ENCODE measurements around the gene RBBP7. TPM values are rescaled to one million over a fixed set of nuclear protein-coding genes. Genes with fewer than 3 reads are reported as not detected.

RBBP7 gene
- total RNA-seq, 1 experiment from 2014 or later = 103 TPM

DNA sequence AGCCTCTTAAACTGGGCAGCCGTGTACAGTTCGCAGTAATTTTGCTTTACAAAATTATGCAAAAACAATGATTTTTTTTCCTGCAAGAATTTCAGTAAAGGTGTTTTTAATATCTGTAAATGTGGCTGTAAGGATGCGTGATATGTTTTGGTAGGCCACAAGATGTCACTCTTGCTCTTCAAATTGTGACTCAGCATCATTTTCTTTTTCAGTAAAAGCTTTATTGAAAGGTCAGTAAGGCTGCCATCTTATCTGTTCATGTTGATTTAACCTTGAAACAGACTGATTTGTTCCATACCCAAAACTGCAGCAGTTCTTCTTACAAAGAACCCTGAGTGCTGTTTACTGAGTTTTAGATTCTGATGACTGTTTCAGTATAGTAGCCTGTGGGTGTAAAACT lies 44.0 kb downstream of the RBBP7 start:
- peak; percentile 18 for DNase-seq (ENCODE audit: low read depth)

DNA sequence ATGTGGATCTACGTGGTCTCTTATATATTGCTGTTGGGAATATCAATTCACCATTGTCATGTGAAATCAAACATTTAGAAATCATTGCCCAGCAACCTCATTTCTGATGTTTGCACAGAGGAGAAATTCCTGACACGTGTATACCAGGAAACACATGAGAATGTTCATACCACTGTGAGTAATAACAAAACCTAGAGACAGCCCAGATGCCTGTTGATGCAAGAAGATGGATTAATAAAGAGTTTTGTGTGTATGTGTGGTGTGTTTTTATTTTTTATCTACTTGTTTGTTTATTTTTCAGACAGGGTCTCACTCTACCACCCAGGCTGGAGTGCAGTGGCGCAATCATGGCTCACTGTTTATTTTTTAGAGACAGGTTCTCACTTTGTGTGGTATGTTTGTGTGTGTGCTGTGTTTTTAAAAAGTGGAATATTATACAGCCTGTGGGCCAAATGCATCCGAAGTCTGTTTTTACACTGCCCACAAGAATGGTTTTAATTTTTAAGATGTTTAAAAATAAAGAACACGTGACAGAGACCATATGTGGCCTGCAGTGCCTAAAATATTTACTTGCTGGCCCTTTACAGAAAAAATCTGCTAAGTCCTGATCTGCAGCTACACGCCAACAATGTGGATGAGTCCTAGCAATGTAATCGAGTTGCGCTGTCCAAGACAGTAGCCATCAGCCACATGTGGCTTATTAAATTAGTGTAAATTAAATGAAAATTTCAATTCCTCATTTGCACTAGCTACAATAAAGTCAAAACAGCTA lies 44.7 kb downstream of the RBBP7 start:
- no peak for DNase-seq (ENCODE audit: low read depth)

DNA sequence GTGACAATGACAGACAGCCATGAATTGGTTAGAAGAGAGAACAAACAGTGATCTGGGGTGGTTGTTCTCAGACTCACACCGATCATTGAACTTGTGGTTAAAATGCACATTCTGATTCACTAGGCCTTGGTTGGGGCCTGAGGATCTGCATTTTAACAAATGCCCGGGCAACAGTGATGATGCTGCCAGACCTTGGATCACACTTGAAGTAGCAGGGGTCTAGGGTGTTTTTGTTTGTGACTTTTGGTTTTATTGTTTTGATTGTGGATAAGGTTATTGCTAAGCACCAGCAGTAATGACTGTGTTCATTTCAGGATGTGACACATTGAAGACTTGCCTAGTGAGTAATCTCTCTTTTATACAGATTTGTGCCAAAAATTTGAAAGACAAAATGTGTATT lies 47.4 kb downstream of the RBBP7 start:
- DNase-seq (ENCODE audit: low read depth) = peak; percentile 19

DNA sequence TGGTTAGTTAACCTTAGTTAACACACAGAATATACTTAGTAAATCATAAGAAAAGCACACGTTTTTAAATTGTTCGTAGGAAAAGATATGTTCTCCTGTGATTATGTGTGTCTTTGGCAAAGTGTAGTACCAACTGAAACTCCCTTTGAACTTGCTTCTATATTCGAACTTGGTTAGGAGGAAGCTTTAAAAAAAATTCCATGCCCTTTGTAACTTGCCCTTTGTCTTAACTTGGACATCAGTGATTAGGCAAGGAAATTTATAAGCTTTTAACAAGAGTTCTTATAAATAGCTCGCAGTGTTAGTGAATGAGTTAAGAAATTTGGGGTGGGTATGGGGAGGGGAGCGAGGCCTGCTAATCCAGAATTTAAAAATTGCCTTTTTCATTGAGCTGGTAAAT lies 50.5 kb downstream of the RBBP7 start:
- DNase-seq (ENCODE audit: low read depth) = no peak

DNA sequence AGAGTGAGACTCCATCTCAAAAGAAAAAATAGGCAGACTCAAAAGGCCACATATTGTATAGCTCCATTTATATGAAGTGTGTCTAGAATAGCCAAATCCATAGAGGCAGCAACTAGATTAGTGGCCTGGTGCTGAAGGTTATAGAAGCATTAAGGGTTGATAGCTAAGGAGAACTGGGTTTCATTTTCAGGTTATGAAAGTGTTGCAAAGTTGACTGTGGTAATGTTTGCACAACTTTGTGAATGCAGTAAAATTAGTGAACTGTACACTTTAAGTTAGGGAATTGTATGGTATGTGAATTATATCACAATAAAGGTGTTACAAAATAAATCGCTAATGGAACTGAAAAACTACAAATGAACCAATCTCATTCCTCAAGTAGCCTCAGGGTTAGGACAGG lies 55.6 kb downstream of the RBBP7 start:
- no peak for DNase-seq (ENCODE audit: low read depth)

DNA sequence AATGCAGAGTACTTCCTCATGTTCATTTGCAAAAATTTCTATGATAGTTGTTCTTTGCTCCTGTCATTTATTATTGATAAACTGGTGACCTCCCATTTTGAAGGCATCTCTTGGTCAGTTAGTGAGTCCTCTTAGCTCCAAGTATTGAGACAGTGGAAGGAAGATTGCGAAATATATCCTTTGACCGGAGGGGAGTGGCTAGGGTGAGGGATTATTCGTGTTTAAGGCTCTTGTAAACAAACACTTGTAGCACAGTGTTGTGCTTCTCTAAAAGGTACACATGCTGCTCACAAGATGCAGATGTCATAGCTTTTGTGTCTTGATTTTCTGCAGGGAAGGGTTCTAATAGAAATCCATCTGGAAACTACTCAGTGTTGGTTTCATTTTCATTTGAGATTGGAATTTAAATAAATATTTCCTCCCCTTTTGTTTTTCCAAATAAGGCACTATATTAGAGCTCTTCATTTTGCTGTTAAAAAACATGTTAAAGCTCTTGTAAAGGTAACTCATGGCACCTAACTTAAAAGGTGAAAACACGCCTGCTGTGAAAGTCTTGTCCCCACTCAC lies 62.1 kb downstream of the RBBP7 start:
- DNase-seq (ENCODE audit: low read depth) = no peak

DNA sequence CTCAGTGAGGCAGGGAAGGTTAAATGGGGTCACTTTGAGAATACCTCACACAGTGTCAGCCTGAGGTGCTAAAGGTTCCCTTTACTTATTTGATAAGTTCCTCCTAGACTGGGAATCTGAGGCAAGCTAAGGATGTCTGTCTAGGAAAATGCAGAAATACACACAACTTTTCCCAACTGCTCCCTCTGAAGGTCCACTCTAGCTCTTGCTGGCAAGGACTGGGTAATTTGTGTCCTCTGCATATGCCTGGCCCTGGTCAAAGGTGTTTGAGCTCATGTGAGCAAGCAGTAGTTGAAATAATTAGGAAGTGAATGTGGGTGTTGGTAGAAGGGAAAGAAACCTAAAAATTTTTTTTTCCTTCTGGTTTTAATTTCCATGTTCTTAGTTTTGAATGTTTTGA lies 62.6 kb downstream of the RBBP7 start:
- no peak for DNase-seq (ENCODE audit: low read depth)

DNA sequence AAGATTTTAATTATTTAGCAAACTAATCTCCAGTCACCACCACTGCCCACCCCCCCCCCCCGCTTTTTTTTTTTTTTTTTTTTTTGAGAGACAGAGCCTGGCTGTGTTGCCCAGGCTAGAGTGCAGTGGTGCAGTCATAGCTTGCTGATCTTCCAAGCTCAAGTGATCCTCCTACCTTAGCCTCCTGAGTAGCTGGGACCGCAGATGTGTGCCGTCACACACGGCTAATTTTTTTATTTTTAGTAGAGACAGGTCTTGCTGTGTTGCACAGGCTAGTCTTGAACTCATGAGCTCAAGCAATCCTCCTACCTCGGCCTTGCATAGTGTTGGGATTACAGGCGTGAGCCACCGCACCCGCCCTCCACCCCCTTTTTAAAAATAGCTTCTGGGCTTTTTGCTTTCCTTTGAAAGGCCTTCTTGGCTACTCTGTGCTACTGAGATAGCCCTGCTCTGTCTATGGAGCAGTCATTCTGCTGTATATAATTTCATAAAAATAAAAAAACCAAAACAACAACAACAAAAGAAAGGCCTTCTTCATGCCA lies 65.2 kb downstream of the RBBP7 start:
- no peak for DNase-seq (ENCODE audit: low read depth)

DNA sequence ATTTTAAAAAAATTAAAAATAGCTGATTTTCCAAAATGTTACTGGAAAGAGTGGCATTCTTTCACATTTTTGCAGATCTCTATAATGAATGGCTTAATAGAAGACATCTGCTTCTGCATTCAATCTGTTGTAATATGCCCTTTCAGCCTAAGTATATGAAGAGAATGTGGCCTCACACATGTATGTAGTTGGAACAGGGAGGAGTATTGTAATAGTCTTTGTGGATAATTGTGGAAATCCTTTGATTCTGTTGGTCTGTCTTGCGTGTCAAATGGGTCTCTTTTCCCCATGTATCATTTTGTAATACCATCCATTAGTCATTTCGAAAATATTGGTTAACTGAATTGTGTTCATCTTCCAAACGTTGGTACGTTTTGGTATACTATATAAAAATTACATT lies 72.3 kb downstream of the RBBP7 start:
- DNase-seq (ENCODE audit: low read depth) = no peak

DNA sequence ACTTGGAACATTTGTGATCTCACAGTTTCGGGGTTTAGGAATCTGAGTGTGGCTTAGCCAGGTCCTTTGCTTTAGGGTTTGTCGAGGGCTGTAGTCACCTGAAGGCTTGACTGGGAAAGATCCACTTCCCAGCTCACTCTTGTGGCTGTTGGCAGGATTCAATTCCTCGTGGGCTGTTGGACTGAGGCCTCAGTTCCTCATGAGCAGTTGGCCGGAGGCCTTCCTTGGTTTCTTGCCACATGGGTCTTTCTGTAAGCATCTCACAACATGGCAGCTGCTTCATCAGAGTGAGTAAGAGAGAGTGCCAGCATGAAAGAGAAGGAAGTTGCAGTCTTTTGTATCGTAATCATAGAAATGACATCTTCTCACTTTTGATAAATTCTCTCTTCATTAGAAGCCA lies 72.8 kb downstream of the RBBP7 start:
- no peak for DNase-seq (ENCODE audit: low read depth)

DNA sequence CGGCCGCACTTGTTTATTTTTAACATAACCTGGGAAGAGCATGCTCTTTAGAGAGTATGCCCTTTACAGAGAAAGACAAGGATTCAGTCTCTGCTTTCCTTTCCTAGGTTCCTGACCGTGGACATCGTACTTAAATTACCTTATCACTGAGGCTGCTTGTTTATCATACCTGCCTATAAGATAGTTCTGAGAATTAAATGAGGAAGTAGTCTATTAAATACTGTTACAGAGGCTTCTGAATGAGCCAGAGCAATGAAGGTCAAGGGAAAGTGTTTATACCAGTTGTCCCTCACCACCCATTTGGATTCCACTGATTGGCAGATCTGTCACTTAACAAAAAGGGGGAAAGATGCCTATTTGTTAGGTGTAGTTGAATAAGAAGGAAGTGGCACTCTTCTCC lies 73.9 kb downstream of the RBBP7 start:
- DNase-seq (ENCODE audit: low read depth) = no peak

Other genes with a start within 250 kb of the RBBP7 start
- not detected in 2 replicates for gene S100G, start 220.2 kb downstream of the RBBP7 start, total RNA-seq (2014; rRNA removed; shearing (Covaris generic))
- 9.0 and 11.9 TPM in 2 replicates for gene CTPS2, start 157.7 kb downstream of the RBBP7 start, total RNA-seq (2014; rRNA removed; shearing (Covaris generic))
- 17.3 and 25.2 TPM in 2 replicates for gene SYAP1, start 150.8 kb downstream of the RBBP7 start, total RNA-seq (2014; rRNA removed; shearing (Covaris generic))
- 8.5 and 9.7 TPM in 2 replicates for gene TXLNG, start 83.9 kb downstream of the RBBP7 start, total RNA-seq (2014; rRNA removed; shearing (Covaris generic))
- gene REPS2, start 76.3 kb upstream of the RBBP7 start, total RNA-seq (2014; rRNA removed; shearing (Covaris generic)) = 0.97 and 5.6 TPM in 2 replicates